ENCODE results near the gene TMEM69. TPM values are rescaled to one million over a fixed set of nuclear protein-coding genes. Genes with fewer than 3 reads are reported as not detected.

Gene TMEM69, protein sequence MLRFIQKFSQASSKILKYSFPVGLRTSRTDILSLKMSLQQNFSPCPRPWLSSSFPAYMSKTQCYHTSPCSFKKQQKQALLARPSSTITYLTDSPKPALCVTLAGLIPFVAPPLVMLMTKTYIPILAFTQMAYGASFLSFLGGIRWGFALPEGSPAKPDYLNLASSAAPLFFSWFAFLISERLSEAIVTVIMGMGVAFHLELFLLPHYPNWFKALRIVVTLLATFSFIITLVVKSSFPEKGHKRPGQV
- total RNA-seq: 1 to 10 TPM; 6.8 to 7.2 TPM

DNA sequence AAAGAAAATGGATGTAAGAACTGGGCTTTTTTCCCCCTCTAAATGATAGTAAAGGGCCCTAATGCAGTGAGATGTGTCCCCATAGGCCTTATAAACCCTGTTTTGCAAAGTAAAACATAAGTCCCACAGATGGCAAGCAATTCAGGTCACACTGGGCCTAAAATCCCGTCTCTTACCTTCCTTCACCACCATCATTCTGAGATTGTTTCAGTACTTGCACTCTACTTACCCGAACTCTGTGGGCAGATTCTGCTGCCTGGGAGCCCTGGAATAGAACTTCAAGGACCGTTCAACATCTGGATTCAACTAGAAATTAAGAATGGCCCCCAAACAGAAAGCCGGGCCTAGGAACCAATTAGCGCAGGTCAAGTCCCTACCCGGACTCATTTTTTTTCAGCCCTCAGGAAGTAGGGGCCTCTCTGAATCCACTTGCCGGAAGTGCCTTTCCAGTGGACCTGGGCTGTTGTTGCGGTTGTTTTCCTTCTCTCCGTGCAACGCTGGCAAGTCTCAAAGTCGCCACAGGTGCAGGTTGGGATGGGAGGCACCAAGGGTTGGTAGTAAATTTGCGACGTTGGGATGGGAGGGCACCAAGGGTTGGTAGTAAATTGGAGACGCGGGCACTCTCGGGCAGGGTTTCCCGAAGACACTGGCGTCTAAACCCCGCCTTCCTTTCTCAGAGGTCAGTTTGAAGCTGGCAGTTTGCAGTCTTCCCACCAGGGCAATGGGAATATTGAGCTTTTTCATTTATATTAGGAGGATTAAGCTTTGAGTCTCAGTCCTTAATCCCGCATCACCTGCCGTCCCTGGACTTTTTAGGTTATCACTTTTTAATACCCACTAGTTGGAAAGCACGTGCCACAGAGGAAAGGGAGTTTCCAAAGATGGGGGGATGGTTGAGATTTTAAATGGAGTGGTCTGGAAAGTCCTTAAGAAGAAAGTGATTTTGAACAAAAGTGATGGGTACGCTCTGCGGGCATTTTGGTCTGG lies at the start of gene TMEM69:
Gene TMEM69 (plus strand): TSS at position 428 of the 987 bp plus-strand sequence. CDS start 2,888 bp downstream, outside the sequence.
- H3K27ac ChIP-seq: peak within 1 kb of the TSS; percentile 94 to 100
- ATAC-seq (ENCODE audit: insufficient number of reproducible peaks, low FRiP score, low read depth) (peak; percentile 56), DNase-seq (ENCODE audit: low spot score) (peak; percentile 8)
- H3K4me3 ChIP-seq: peak within 1 kb of the TSS; percentile 95
- no peaks in the 10 kb centered on the region for H3K36me3 ChIP-seq
- H3K27me3 ChIP-seq (replicated peaks; ENCODE audit: insufficient read depth): no peaks in the 10 kb centered on the region
- TF ChIP-seq, protein P1, sequence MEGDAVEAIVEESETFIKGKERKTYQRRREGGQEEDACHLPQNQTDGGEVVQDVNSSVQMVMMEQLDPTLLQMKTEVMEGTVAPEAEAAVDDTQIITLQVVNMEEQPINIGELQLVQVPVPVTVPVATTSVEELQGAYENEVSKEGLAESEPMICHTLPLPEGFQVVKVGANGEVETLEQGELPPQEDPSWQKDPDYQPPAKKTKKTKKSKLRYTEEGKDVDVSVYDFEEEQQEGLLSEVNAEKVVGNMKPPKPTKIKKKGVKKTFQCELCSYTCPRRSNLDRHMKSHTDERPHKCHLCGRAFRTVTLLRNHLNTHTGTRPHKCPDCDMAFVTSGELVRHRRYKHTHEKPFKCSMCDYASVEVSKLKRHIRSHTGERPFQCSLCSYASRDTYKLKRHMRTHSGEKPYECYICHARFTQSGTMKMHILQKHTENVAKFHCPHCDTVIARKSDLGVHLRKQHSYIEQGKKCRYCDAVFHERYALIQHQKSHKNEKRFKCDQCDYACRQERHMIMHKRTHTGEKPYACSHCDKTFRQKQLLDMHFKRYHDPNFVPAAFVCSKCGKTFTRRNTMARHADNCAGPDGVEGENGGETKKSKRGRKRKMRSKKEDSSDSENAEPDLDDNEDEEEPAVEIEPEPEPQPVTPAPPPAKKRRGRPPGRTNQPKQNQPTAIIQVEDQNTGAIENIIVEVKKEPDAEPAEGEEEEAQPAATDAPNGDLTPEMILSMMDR (IDR thresholded peaks at IDR 0.05): peak; percentile 49
- peaks cover 18 to 32% of the 10 kb centered on the region in 2 donors for H3K4me1 ChIP-seq (ENCODE audit: control insufficient read depth in 1 of 2, low read depth in 2 of 2)
- H3K9me3 ChIP-seq: no peaks in the 10 kb centered on the region

DNA sequence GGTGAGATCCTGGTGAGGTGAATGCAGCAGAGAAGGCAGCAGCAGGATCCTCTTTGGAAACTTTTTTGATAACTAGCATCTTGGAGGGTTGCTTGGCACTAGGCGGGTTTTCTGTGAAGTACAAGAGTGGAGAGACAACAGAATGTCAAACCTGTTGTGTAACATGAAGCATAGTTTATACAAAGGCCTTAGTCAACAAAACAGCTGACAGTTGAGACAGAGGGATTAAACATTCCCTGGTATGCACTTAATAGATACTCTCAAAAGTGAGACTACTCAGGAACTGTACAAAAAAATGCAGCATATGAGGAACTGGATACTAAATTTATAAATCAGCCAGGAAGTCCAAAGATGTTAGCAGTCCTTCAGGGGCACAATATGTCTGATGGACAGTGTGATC lies 47.7 kb upstream of the TMEM69 start:
- Histone ChIP-seq H3K27me3 (replicated peaks; ENCODE audit: insufficient read depth) (no peaks in the 10 kb centered on the region), H3K4me1 (ENCODE audit: control insufficient read depth in 1 of 2, low read depth in 2 of 2) (no peaks in the 10 kb centered on the region), H3K36me3 (peaks cover 32% of the 10 kb centered on the region), H3K4me3 (no peak overlapping the region), H3K27ac (no peak overlapping the region), H3K9me3 (no peaks in the 10 kb centered on the region)
- DNase-seq (ENCODE audit: low spot score): no peak
- TF ChIP-seq, protein P1 (IDR thresholded peaks at IDR 0.05): no peak
- ATAC-seq (ENCODE audit: insufficient number of reproducible peaks, low FRiP score, low read depth): no peak

DNA sequence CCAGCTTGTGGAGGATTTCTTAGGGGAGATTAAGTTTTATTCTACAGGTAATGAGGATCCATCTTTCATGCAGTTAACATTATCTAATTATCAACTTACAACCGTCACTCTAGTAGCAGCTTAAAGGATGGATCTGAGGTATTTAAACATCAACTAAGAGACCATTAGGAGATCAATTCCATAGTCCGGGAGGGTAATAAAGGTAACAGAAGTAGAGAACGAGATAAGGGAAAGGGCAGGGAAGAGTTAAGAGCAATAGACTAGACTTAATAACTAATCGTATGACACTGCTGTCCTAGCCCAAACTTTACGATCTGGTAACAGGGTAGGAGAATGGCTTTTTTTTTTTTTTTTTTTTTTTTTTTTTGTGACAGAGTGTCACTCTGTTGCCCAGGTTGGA lies 44.7 kb upstream of the TMEM69 start:
- Histone ChIP-seq H3K27me3 (replicated peaks; ENCODE audit: insufficient read depth) (no peaks in the 10 kb centered on the region), H3K4me3 (no peak overlapping the region), H3K36me3 (peaks cover 26% of the 10 kb centered on the region), H3K4me1 (ENCODE audit: control insufficient read depth in 1 of 2, low read depth in 2 of 2) (no peaks in the 10 kb centered on the region), H3K9me3 (no peaks in the 10 kb centered on the region), H3K27ac (no peak overlapping the region)
- DNase-seq (ENCODE audit: low spot score) (no peak), ATAC-seq (ENCODE audit: insufficient number of reproducible peaks, low FRiP score, low read depth) (no peak)
- TF ChIP-seq, protein P1 (IDR thresholded peaks at IDR 0.05): no peak

DNA sequence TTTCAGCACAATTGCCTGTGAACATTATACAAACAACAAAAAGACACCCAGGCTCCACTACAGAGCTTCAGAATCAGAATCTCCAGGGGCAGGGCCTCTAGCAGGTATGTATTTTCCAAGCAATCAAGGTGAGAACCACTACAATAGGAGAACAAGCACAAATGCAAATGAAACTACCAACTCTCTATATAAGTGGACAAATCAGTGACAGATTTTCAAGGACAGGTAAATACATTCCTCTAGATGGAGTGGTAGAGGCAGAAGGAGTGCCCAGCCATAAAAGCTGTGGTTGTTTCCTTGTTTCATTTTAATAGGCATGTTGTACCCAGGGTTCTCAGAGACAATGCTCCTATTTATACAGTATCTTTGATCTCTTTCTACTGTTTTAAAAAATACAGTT lies 44.0 kb upstream of the TMEM69 start:
- DNase-seq (ENCODE audit: low spot score) (no peak), ATAC-seq (ENCODE audit: insufficient number of reproducible peaks, low FRiP score, low read depth) (no peak)
- Histone ChIP-seq H3K27ac (no peak overlapping the region), H3K4me3 (no peak overlapping the region), H3K36me3 (peaks cover 19% of the 10 kb centered on the region), H3K27me3 (replicated peaks; ENCODE audit: insufficient read depth) (no peaks in the 10 kb centered on the region), H3K9me3 (no peaks in the 10 kb centered on the region), H3K4me1 (ENCODE audit: control insufficient read depth in 1 of 2, low read depth in 2 of 2) (no peaks in the 10 kb centered on the region)
- TF ChIP-seq, protein P1 (IDR thresholded peaks at IDR 0.05): no peak

DNA sequence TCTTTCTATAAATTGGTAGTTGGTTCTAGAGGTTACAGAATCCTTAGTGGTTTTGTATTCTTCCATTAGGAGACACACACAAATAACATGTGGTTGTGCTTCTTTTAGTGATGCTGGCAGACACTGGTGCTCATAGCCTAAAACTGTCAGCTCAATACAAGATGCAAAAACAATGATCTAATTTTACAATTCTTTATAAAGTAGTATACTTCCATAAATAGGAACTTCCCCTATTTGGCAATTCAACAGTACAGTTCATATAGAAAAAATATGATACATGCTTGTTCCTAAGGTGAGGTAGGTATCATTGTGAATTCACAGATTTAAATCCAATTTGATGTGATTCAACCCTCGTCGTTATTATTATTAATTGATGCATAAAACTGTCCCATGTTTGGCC lies 43.3 kb upstream of the TMEM69 start:
- H3K27me3 ChIP-seq (replicated peaks; ENCODE audit: insufficient read depth): no peaks in the 10 kb centered on the region
- ATAC-seq (ENCODE audit: insufficient number of reproducible peaks, low FRiP score, low read depth): no peak
- TF ChIP-seq, protein P1 (IDR thresholded peaks at IDR 0.05): no peak

More for the DNA sequence above, 43.3 kb upstream of the TMEM69 start:
- H3K4me3 ChIP-seq: no peak overlapping the region
- H3K27ac ChIP-seq: no peak overlapping the region
- DNase-seq (ENCODE audit: low spot score): no peak
- H3K4me1 ChIP-seq (ENCODE audit: control insufficient read depth in 1 of 2, low read depth in 2 of 2): no peaks in the 10 kb centered on the region
- no peaks in the 10 kb centered on the region for H3K9me3 ChIP-seq
- peaks cover 16% of the 10 kb centered on the region for H3K36me3 ChIP-seq
